HEK293 (cell line): ENCODE data around the gene TRAK1.

Source experiments
- CTCF ChIP-seq: fragments of 450-650 bp; formaldehyde crosslinking; IDR thresholded peaks from 2 replicates; pipeline ENCODE4 v1.5.1; 2016; ENCODE audit warnings: missing biosample characterization, missing genetic modification characterization
- YY1 ChIP-seq: fragments of 450-650 bp; formaldehyde crosslinking; IDR thresholded peaks from 2 replicates; pipeline ENCODE4 v1.5.1; 2018; ENCODE audit warnings: missing biosample characterization, missing genetic modification characterization
- ZBTB26 ChIP-seq: fragments of 450-650 bp; formaldehyde crosslinking; optimal IDR thresholded peaks from 2 replicates; pipeline ENCODE3; 2016; ENCODE audit warnings: missing biosample characterization, mild to moderate bottlenecking, missing genetic modification characterization
- ZNF121 ChIP-seq: fragments of 450-650 bp; formaldehyde crosslinking; IDR thresholded peaks from 2 replicates; pipeline ENCODE4 v1.5.1; 2016; ENCODE audit warnings: missing biosample characterization, missing genetic modification characterization
- ZNF239 ChIP-seq: fragments of 450-650 bp; formaldehyde crosslinking; IDR thresholded peaks from 2 replicates; pipeline ENCODE4 v1.5.1; 2016; ENCODE audit warnings: missing biosample characterization, missing genetic modification characterization
- ZNF274 ChIP-seq, 2 experiments: fragments of 200-500 bp in 1 of 2; fragments of 450-650 bp in 1 of 2; sonication (Bioruptor generic) in 1 of 2; formaldehyde crosslinking in 1 of 2; IDR thresholded peaks; 2 replicates each; pipeline versions ENCODE4 v1.5.1 to v1.6.1; 2014 to 2016; ENCODE audit warnings: borderline replicate concordance in 1 of 2, inconsistent platforms in 1 of 2, low read length in 1 of 2, missing biosample characterization in 1 of 2, missing genetic modification characterization in 1 of 2
- TF ChIP-seq, protein P1 (sequence below): fragments of 450-650 bp; formaldehyde crosslinking; IDR thresholded peaks from 2 replicates; pipeline ENCODE4 v1.5.1; 2017; ENCODE audit warnings: missing biosample characterization, missing genetic modification characterization
- TF ChIP-seq, protein P2 (sequence below): fragments of 450-650 bp; formaldehyde crosslinking; IDR thresholded peaks from 2 replicates; pipeline ENCODE4 v1.5.1; 2016; ENCODE audit warnings: missing biosample characterization, missing genetic modification characterization

DNA sequence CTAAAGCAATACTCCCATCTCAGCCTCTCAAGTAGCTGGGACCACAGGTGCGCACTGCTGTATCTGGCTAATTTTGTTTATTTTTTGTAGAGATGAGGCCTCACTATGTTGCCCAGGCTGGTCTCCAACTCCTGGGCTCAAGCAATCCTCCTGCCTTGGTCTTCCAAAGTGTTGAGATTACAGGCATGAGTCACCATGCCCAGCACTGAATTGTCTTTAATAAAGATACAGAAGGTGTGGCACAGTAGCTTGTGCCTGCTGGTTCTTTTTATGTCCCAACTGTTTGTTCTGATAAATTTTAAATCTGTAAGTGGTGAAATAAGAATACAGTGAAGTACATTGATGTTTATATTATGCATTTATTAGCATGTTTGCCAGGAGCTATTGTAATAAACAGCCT lies 20.6 kb upstream of the TRAK1 start:
- no peak for TF ChIP-seq YY1 (tag by site-specific recombination)
- no peak for TF ChIP-seq CTCF (tag by site-specific recombination)
- TF ChIP-seq ZNF274 (IDR thresholded peaks at IDR 0.05; ENCODE audit: low read length): no peak
- no peak for TF ChIP-seq ZNF274 (tag by site-specific recombination; IDR thresholded peaks at IDR 0.05; ENCODE audit: borderline replicate concordance)
- TF ChIP-seq ZNF121 (tag by site-specific recombination): no peak
- no peak for TF ChIP-seq ZNF239
- TF ChIP-seq ZBTB26: no peak
- TF ChIP-seq, protein P1, sequence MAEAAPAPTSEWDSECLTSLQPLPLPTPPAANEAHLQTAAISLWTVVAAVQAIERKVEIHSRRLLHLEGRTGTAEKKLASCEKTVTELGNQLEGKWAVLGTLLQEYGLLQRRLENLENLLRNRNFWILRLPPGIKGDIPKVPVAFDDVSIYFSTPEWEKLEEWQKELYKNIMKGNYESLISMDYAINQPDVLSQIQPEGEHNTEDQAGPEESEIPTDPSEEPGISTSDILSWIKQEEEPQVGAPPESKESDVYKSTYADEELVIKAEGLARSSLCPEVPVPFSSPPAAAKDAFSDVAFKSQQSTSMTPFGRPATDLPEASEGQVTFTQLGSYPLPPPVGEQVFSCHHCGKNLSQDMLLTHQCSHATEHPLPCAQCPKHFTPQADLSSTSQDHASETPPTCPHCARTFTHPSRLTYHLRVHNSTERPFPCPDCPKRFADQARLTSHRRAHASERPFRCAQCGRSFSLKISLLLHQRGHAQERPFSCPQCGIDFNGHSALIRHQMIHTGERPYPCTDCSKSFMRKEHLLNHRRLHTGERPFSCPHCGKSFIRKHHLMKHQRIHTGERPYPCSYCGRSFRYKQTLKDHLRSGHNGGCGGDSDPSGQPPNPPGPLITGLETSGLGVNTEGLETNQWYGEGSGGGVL (tag by site-specific recombination): no peak
- TF ChIP-seq, protein P2, sequence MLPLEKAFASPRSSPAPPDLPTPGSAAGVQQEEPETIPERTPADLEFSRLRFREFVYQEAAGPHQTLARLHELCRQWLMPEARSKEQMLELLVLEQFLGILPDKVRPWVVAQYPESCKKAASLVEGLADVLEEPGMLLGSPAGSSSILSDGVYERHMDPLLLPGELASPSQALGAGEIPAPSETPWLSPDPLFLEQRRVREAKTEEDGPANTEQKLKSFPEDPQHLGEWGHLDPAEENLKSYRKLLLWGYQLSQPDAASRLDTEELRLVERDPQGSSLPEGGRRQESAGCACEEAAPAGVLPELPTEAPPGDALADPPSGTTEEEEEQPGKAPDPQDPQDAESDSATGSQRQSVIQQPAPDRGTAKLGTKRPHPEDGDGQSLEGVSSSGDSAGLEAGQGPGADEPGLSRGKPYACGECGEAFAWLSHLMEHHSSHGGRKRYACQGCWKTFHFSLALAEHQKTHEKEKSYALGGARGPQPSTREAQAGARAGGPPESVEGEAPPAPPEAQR (tag by site-specific recombination): no peak
